Thyroid gland (tissue), 4 donors: Measurements from ENCODE around the gene KANSL1.

Experiments
- POLR2A ChIP-seq, 2 donors: fragments of 450-650 bp; IDR thresholded peaks; one replicate each; pipeline ENCODE4 v1.6.1; 2017; ENCODE audit warnings: antibody characterized with exemption in 2 of 2, mild to moderate bottlenecking in 2 of 2, moderate library complexity in 1 of 2
- TF ChIP-seq, protein P1 (sequence below), 6 experiments: fragments of 200-600 bp in 3 of 6; fragments of 450-650 bp in 3 of 6; sonication (generic) in 3 of 6; IDR thresholded peaks; one replicate each; pipeline ENCODE4 v1.5.1; 2016 to 2019; ENCODE audit warnings: antibody characterized with exemption in 6 of 6, mild to moderate bottlenecking in 2 of 6, inconsistent platforms in 1 of 6, moderate library complexity in 1 of 6

DNA sequence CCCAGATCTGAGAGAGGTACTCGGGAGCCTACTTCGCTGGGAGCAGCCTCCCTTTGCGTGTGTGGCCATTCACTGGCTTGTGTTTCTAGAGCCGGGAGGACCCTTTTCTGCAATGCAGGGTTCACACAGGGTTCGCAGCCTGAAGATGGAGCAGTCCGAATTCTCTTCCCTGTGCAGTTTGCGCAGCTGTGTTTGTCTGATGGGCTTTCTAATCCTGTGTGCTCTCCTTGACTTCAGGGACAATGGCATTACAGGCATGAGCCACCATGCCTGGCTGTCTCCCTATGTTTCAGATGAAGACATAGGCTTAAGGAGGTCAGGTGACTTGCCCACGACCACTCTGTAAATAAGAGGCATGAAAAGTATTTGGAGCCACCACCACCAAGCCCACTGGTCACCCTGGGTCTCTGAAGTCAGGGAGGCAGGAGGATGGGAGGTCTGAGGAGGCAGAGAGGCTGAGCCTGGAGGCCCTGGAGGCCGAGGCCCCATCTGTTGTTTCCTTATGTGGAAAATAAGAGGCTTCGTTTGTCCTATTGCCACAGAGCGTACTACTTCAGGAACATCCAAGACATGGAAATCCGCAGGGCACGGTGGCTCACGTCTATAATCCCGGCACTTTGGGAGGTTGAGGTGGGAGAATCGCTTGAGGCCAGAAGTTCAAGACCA, 199.1 kb downstream of the KANSL1 start:
- TF ChIP-seq, protein P1, sequence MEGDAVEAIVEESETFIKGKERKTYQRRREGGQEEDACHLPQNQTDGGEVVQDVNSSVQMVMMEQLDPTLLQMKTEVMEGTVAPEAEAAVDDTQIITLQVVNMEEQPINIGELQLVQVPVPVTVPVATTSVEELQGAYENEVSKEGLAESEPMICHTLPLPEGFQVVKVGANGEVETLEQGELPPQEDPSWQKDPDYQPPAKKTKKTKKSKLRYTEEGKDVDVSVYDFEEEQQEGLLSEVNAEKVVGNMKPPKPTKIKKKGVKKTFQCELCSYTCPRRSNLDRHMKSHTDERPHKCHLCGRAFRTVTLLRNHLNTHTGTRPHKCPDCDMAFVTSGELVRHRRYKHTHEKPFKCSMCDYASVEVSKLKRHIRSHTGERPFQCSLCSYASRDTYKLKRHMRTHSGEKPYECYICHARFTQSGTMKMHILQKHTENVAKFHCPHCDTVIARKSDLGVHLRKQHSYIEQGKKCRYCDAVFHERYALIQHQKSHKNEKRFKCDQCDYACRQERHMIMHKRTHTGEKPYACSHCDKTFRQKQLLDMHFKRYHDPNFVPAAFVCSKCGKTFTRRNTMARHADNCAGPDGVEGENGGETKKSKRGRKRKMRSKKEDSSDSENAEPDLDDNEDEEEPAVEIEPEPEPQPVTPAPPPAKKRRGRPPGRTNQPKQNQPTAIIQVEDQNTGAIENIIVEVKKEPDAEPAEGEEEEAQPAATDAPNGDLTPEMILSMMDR (IDR thresholded peaks at IDR 0.05), result no peak
- TF ChIP-seq POLR2A (IDR thresholded peaks at IDR 0.05), result no peak
